Retinal pigment epithelial cell (primary cell): Measurements from ENCODE around the gene SEMA3B.

ENCODE experiments used
- DNase-seq: peaks from one replicate; pipeline ENCODE4 v3.0.0-alpha.2; 2010; ENCODE audit warnings: low read depth
- H3K4me3 ChIP-seq: 2 replicates; pipeline ENCODE4 v1.5.1; 2011; ENCODE audit warnings: mild to moderate bottlenecking, low read length, control low read depth, moderate library complexity
- TF ChIP-seq, protein P1 (sequence below): conservative IDR thresholded peaks from 2 replicates; pipeline ENCODE4 v1.5.1; 2011; ENCODE audit warnings: low read depth, low read length, control low read depth, inconsistent platforms

The SEMA3B gene

GRCh38 chr3:50245251-50245745 lies 23.6 kb upstream of the SEMA3B start:
- no peak overlapping the region for H3K4me3 ChIP-seq
- DNase-seq, result no peak
- TF ChIP-seq, protein P1, sequence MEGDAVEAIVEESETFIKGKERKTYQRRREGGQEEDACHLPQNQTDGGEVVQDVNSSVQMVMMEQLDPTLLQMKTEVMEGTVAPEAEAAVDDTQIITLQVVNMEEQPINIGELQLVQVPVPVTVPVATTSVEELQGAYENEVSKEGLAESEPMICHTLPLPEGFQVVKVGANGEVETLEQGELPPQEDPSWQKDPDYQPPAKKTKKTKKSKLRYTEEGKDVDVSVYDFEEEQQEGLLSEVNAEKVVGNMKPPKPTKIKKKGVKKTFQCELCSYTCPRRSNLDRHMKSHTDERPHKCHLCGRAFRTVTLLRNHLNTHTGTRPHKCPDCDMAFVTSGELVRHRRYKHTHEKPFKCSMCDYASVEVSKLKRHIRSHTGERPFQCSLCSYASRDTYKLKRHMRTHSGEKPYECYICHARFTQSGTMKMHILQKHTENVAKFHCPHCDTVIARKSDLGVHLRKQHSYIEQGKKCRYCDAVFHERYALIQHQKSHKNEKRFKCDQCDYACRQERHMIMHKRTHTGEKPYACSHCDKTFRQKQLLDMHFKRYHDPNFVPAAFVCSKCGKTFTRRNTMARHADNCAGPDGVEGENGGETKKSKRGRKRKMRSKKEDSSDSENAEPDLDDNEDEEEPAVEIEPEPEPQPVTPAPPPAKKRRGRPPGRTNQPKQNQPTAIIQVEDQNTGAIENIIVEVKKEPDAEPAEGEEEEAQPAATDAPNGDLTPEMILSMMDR, result no peak

DNA sequence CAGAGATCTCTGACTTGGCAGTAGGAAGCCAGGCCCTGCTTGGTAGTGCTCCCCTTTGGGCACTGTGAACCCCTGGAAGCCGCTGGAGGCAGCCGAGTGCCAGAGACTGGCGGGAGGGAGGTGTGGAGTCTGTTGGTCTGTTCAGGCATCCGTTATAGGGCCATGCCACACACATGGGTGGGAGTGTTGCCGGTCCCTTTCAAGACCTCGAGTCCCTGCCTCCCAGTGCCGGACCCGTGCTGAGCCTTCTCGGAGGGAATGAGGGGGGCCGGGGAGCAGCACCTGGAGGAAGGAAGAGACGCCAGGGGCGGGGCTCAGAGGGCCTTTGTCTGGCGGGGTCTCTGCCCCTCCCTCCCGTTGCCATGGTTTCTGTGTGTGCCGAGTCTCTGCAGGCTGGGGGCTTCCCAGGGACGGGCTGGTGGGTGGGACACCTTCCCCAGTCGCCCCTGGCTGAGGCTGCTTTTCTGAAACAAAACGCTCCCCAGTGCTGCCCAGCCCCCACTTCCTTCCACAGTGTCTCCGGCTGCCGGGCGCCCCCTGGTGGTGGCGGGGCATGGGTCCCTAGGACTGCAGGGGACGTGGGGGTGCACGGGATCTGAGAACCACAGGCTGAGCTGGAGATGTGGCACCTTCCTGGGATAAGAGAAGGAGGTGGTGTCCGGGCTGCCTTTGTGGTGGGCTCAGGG lies 23.0 kb upstream of the SEMA3B start:
- no peak for DNase-seq
- TF ChIP-seq, protein P1, result peak; percentile 96
- H3K4me3 ChIP-seq, result peak overlapping the region; percentile 51

DNA sequence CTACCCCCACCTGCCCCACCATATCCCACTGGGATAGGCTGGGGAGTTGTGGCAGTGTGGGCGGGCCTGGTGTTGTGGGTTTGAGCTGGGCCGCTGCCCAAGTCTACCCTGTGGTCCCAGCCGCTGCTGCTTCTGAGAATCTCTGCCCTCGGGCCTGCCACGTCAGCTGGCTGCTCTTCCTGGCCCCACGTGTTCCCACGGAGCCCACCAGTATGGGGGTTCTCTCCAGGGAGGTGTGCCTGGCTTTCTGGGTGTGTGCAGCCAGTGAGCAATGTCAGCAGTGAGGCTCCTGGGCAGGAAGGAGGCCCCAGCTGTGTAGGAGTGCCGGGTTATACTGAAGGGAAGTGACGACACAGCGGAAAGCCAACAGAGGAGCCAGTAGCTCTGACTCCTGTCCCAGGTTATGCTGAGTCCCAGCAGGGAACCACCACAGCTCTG lies 22.4 kb upstream of the SEMA3B start:
- DNase-seq, result no peak
- H3K4me3 ChIP-seq, result no peak overlapping the region
- TF ChIP-seq, protein P1, result no peak

DNA sequence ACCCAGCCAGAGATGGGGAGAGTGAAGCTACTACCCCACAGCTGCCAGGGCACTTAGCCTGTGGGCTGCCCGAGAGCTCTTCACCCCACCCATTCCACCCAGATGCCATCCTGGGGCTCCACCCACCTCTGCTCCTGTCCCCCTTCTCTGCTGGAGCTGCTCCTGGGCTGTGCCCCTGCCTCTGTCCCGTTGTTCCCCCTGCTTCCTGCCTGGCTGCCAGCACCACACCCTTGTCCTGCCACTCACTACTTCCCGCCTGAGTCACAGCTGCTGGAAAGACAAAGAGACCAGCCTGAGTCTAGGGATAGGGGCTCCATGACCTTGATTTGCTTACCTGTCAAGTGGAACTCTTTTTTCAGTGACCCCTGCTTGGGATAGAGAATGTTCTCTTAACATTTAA lies 20.6 kb upstream of the SEMA3B start:
- no peak for DNase-seq
- TF ChIP-seq, protein P1, result no peak
- H3K4me3 ChIP-seq, result no peak overlapping the region

DNA sequence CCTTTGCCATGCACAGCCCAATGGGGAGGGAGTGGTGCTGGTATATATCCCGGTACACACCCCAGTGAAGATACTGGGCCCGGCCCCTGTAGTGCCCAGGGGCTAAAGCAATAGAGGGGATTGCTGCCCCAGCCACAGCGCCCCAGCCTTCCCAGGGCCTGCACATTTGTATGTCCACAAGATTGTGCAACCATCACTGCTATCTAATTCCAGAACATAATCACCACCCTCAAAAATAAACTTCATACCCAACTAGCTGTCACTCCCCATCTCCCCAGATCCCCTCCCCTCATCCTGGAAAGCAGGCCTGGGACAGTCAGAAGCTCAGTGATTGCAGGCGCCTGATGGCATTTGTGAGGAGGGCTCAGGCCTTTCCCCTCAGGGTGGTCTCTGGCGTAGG lies 19.5 kb upstream of the SEMA3B start:
- no peak for DNase-seq
- TF ChIP-seq, protein P1, result no peak
- no peak overlapping the region for H3K4me3 ChIP-seq

DNA sequence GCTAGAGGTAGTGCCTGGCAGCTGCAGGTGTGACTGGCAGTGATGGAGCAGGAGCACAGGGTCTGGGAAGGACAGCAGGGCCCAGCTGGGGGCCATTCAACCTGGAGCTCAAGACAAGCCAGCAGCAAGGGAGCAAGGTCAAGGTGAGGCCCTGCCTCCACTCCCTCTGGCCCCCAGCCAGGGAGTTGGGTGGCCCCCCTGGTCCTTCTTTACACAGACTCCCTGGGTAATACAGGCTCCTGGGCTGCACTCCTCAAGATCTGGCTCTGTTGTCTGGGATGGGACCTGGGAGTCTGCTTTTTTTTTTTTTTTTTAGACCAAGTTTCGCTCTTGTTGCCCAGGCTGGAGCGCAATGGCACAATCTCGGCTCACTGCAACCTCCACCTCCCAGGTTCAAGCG lies 18.4 kb upstream of the SEMA3B start:
- DNase-seq, result no peak
- H3K4me3 ChIP-seq, result no peak overlapping the region
- TF ChIP-seq, protein P1, result no peak

DNA sequence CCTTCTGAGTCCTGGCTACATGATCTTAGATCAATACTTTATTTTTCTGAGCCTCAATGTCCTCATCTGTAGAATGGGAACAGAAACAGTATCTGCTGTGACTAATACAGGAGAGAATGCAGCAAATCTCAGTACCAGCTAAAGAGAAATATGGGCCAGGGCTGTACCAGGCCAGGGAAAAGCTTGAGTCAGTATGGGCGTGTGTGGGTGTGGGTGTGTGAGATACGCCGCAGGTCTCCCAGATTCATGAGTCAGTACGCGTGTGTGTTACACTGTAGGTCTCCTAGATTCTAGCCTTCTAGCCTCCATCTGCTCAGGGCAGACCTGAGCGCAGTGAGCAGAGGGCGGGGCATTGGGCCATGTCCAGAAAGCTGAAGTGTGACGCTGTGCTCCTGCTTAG lies 17.7 kb upstream of the SEMA3B start:
- peak; percentile 85 for DNase-seq
- TF ChIP-seq, protein P1, result no peak
- H3K4me3 ChIP-seq, result no peak overlapping the region
